Suprapubic skin (tissue), 4 donors: Measurements from ENCODE around the gene PYGO2. TPM values are rescaled to one million over a fixed set of nuclear protein-coding genes. Genes with fewer than 3 reads are reported as not detected.
A peak's percentile ranks its signal among the peaks of the same experiment; 100 is the strongest.

Experiments
- DNase-seq, 2 donors: peaks; one replicate each; pipeline ENCODE4 v3.0.0-alpha.2; 2019; ENCODE audit warnings: low spot score in 2 of 2
- H3K27ac ChIP-seq: fragments of 200-600 bp; sonication (generic); one replicate; pipeline ENCODE4 v1.5.1; 2019
- H3K27me3 ChIP-seq: fragments of 200-600 bp; sonication (generic); one replicate; pipeline ENCODE4 v1.5.1; 2019
- H3K36me3 ChIP-seq: fragments of 200-600 bp; sonication (generic); one replicate; pipeline ENCODE4 v1.5.1; 2019
- H3K4me1 ChIP-seq: fragments of 200-600 bp; sonication (generic); one replicate; pipeline ENCODE4 v1.5.1; 2019
- H3K4me3 ChIP-seq: fragments of 200-600 bp; sonication (generic); one replicate; pipeline ENCODE4 v1.5.1; 2019; ENCODE audit warnings: mild to moderate bottlenecking
- H3K9me3 ChIP-seq: fragments of 200-600 bp; sonication (generic); one replicate; pipeline ENCODE4 v1.5.1; 2019
- CTCF ChIP-seq, 2 donors: fragments of 200-600 bp in 1 of 2; fragments of 450-650 bp in 1 of 2; sonication (generic) in 1 of 2; IDR thresholded peaks; one replicate each; pipeline ENCODE4 v1.5.1; 2016 to 2019; ENCODE audit warnings: antibody characterized with exemption in 2 of 2, mild to moderate bottlenecking in 1 of 2, moderate library complexity in 1 of 2
- EP300 ChIP-seq: sonication (generic); formaldehyde crosslinking; IDR thresholded peaks from one replicate; pipeline ENCODE4 v1.6.1; 2017; ENCODE audit warnings: antibody characterized with exemption
- POLR2A ChIP-seq, 2 donors: fragments of 450-650 bp; IDR thresholded peaks; one replicate each; pipeline ENCODE4 v1.6.1; 2017; ENCODE audit warnings: antibody characterized with exemption in 2 of 2, mild to moderate bottlenecking in 2 of 2, moderate library complexity in 2 of 2
- POLR2AphosphoS5 ChIP-seq, 3 donors: sonication (generic); formaldehyde crosslinking; IDR thresholded peaks; one replicate each; pipeline ENCODE4 v1.6.1; 2017; ENCODE audit warnings: antibody characterized with exemption in 3 of 3
- WGBS: methylation state at CpG from one replicate; pipeline ENCODE4 v1.1.5; 2018; 5-methylcytosine and 5-hydroxymethylcytosine counted together
- total RNA-seq, 4 donors: library from RNA; depleted of rRNA; stranded (reverse); fragments of >200 nt; gene quantifications; one replicate each; pipeline ENCODE4 v1.1.0, GENCODE V29; 2016

Gene PYGO2
- total RNA-seq, 4 donors from 2014 or later, result 34.2 to 46.7 (median 35.3) TPM

- Histone ChIP-seq H3K4me1 (no peaks in the 10 kb centered on the region), H3K9me3 (no peaks in the 10 kb centered on the region), H3K27me3 (no peaks in the 10 kb centered on the region), H3K36me3 (peaks cover 87% of the 10 kb centered on the region), H3K4me3 (no peak overlapping the region), H3K27ac (no peak overlapping the region)
- WGBS, result 94% methylated on average over 13 of the region's 13 CpGs
- TF ChIP-seq POLR2A (IDR thresholded peaks at IDR 0.05) (no peak), CTCF (IDR thresholded peaks at IDR 0.05) (no peak), EP300 (no peak), POLR2AphosphoS5 (IDR thresholded peaks at IDR 0.05) (no peak)
- DNase-seq, result no peak
These were observed 35.4 kb downstream of the PYGO2 start for GRCh38 chr1:154926201-154926600.

GRCh38 chr1:154925335-154926170 is 36.0 kb downstream of the PYGO2 start:
- 100% methylated on average over 3 of the region's 3 CpGs for WGBS
- Histone ChIP-seq H3K9me3 (no peaks in the 10 kb centered on the region), H3K27me3 (no peaks in the 10 kb centered on the region), H3K36me3 (peaks cover 81% of the 10 kb centered on the region), H3K4me3 (no peak overlapping the region), H3K27ac (no peak overlapping the region), H3K4me1 (no peaks in the 10 kb centered on the region)
- TF ChIP-seq POLR2AphosphoS5 (IDR thresholded peaks at IDR 0.05) (no peak), EP300 (no peak), CTCF (IDR thresholded peaks at IDR 0.05) (no peak), POLR2A (IDR thresholded peaks at IDR 0.05) (no peak)
- no peak for DNase-seq

GRCh38 chr1:154923695-154924094 is 37.9 kb downstream of the PYGO2 start:
- TF ChIP-seq EP300 (no peak), POLR2A (IDR thresholded peaks at IDR 0.05) (no peak), CTCF (IDR thresholded peaks at IDR 0.05) (no peak), POLR2AphosphoS5 (IDR thresholded peaks at IDR 0.05) (no peak)
- DNase-seq, result no peak
- Histone ChIP-seq H3K4me1 (no peaks in the 10 kb centered on the region), H3K4me3 (no peak overlapping the region), H3K27me3 (no peaks in the 10 kb centered on the region), H3K9me3 (no peaks in the 10 kb centered on the region), H3K27ac (no peak overlapping the region), H3K36me3 (peaks cover 70% of the 10 kb centered on the region)
- WGBS, result 85% methylated on average over 3 of the region's 3 CpGs

- H3K27me3 ChIP-seq, result no peaks in the 10 kb centered on the region
- peaks cover 21% of the 10 kb centered on the region for H3K4me1 ChIP-seq
- H3K36me3 ChIP-seq, result peaks cover 4% of the 10 kb centered on the region
- TF ChIP-seq CTCF (IDR thresholded peaks at IDR 0.05) (no peak), POLR2AphosphoS5 (IDR thresholded peaks at IDR 0.05) (no peak), EP300 (no peak), POLR2A (IDR thresholded peaks at IDR 0.05) (no peak)
- 90% methylated on average over 3 of the region's 3 CpGs for WGBS
- no peak overlapping the region for H3K27ac ChIP-seq
- H3K4me3 ChIP-seq, result no peak overlapping the region
- DNase-seq, result no peak
- H3K9me3 ChIP-seq, result no peaks in the 10 kb centered on the region
These were observed 48.3 kb downstream of the PYGO2 start for GRCh38 chr1:154913273-154913672.

- no peaks in the 10 kb centered on the region for H3K9me3 ChIP-seq
- peaks cover 21% of the 10 kb centered on the region for H3K4me1 ChIP-seq
- TF ChIP-seq POLR2AphosphoS5 (IDR thresholded peaks at IDR 0.05) (no peak), POLR2A (IDR thresholded peaks at IDR 0.05) (no peak), CTCF (IDR thresholded peaks at IDR 0.05) (no peak), EP300 (no peak)
- 80% methylated on average over 2 of the region's 2 CpGs for WGBS
- H3K27ac ChIP-seq, result peak overlapping the region; percentile 65
- peak in 1 of 2 donors; percentile 18 for DNase-seq
- no peak overlapping the region for H3K4me3 ChIP-seq
- no peaks in the 10 kb centered on the region for H3K27me3 ChIP-seq
- no peaks in the 10 kb centered on the region for H3K36me3 ChIP-seq
These were observed 48.8 kb downstream of the PYGO2 start for GRCh38 chr1:154912755-154913154.
